ENCODE data around the gene RABGGTB. TPM values are rescaled to one million over a fixed set of nuclear protein-coding genes. Genes with fewer than 3 reads are reported as not detected.

The RABGGTB gene
- 102 TPM in 2 replicates for total RNA-seq

DNA sequence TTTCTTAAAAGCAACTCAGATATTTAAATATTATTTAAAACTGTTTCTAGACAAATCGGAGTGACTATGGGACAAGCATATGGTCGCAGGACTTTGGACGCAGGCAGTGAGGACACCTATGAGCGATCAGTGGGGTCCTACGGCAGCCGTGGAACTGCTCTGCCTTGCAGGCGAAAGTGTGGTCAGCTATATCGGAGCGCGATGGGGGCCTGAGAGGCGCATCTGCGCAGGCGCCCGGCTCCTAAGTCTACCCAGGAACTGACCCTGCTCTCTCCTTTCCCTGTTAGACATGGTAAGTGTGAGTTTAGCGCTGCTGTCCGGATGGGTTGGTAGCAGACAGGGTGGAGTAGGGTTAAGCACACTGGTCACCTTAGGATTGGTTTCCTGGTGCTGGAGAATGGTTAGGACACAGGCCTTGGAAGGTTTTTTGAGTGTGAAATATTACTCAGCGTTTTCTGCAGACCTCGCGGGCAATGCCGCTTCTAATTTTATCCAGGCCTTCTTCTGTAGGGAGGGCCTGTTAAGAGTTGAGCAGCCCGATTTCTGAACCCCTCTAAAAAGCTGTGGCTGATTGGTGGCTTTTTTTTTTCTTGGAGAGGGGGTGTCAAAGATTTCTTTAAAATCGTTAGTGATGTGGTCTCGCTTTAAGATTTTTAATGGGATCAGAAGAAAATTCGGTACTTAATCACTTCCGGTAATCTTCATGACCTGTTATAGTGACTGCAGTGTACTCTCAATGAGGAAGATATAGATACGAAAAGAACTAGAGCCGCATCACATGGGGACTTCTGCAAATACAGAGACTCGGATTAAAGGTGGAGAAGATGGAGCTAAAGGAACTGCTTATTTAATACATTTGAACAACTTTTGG is at the start of gene RABGGTB:
RABGGTB (plus strand) TSS at position 274 of the 871 bp plus-strand sequence; CDS start at position 290, 16 bp downstream.

DNA sequence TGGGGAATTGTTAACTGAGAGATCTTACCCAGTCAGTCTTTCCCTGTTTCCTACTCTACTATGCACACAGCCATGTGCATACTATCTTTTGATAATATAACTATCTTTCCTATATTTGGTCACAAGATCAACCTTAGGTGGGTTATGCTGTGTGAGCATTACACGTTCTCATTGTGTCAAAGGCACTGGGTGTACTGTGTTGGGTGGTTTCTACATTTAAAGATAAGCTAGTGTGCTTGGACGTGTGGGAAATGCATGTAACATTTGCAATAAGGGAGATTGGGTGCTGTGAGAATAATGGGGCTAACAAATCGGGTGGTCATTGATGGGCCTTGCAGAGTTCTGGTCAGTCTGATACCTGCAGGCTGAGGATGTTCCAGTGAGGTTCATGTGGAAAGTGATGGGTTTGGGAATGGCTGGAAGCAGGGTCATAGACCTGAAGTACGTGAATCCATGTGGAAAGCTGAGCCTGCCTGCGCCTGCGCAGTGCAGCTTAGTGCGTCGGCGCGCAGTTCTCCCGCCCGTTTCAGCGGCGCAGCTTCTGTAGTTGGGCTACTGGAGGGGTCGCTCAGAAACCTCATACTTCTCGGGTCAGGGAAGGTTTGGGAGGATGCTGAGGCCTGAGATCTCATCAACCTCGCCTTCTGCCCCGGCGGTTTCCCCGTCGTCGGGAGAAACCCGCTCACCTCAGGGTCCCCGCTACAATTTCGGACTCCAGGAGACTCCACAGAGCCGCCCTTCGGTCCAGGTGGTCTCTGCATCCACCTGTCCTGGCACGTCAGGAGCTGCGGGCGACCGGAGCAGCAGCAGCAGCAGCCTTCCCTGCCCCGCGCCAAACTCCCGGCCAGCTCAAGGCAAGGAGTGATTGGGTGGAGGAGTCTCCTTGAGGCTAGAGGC is 10.6 kb downstream of the RABGGTB start, which contains the start of gene MSH4:
MSH4 (plus strand) TSS at position 507 of the 897 bp plus-strand sequence; CDS start at position 611, 104 bp downstream.

Other genes starting within 250 kb of the RABGGTB start
- 6.4 and 9.1 TPM in 2 replicates for gene SLC44A5, start 175.1 kb upstream of the RABGGTB start, total RNA-seq
- gene ACADM, start 61.5 kb upstream of the RABGGTB start, total RNA-seq, result 26.4 and 29.7 TPM in 2 replicates
- gene MSH4, start 10.6 kb downstream of the RABGGTB start, total RNA-seq, result 0.18 and 0.28 TPM in 2 replicates
- not detected in 2 replicates for gene ASB17, start 146.1 kb downstream of the RABGGTB start, total RNA-seq

Data from endothelial cell of coronary artery (primary cell).